Activated CD4-positive, alpha-beta T cell treated with anti-CD3 and anti-CD28 coated beads for 24 hours (primary cell): Measurements from ENCODE around the gene OR2D2.
"Not testable (repeated sequence)": the region's sequence is repeated elsewhere in the genome, so short reads cannot be mapped to it uniquely, and the experiment has no call there.

Source experiments
- DNase-seq, 2 donors: peaks; one replicate each; pipeline ENCODE4 v3.0.0-alpha.2; 2020; ENCODE audit warnings: low read depth in 2 of 2

OR2D2 gene

GRCh38 chr11:6892400-6892799 lies at the start of gene OR2D2:
TSS of gene OR2D2 (minus strand) at chr11:6892500. CDS start at chr11:6892500, 0 bp downstream.
- DNase-seq = no peak

GRCh38 chr11:6941970-6942369 lies 49.7 kb upstream of the OR2D2 start:
- no peak for DNase-seq

- no peak for DNase-seq
Observed at GRCh38 chr11:6932145-6932544, 39.8 kb upstream of the OR2D2 start.

- no peak for DNase-seq
Observed at GRCh38 chr11:6931146-6931713, 38.9 kb upstream of the OR2D2 start.

DNA sequence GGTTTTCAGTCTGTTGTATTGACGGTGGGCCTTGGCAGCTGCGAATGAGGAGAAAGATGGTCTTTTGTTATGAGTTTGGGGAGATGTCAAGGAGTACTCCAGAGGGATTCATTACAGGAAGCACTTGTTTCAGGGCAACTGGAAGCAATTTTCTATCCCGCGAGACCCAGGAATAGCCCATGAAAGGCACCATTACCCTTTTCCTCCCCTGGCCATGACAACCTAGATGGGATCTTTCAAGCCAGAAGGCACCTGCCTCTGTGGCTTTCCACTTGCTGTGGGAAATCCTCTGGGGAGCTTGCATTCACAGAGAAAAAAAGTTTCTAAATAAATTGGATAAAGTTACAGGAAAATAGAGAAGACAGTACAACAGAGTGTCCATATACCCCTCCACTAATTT lies 36.6 kb upstream of the OR2D2 start:
- DNase-seq = no peak

DNA sequence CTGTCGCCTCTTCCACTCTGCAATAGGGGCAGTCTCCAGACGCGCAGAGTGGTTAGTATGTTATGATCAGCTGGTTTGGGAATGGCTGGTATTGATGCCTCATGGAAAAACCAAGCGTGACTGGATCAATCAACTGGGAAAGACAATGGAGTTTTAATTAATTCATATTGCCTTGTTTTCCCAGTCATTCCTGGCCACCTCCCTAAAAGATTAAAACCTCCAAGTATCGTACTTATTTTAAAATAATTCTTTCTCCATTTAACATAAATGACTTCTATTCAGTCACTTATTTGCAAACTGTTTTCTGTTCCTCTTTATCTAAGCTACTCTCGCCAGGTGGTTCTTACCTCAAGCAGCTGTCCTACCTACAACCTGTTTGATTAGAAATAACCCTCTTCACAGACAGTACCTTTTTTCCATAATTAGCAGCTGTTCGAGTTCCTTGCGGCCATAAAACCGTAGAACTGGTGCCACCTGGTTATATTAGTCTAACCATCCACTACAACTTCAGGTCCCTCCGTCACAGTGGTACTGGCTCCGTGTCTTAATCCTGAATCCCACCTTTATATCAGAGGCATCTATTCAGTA lies 34.8 kb upstream of the OR2D2 start:
- DNase-seq = no peak

GRCh38 chr11:6926208-6927029 lies 34.1 kb upstream of the OR2D2 start, which contains the start of gene ZNF215:
TSS of gene ZNF215 (plus strand) at chr11:6926426. CDS start at chr11:6932273, 5,847 bp downstream.
- peak in 1 of 2 donors; percentile 20 for DNase-seq

GRCh38 chr11:6925636-6926207 lies 33.4 kb upstream of the OR2D2 start:
- no peak for DNase-seq

GRCh38 chr11:6925007-6925577 lies 32.8 kb upstream of the OR2D2 start:
- DNase-seq = no peak

DNA sequence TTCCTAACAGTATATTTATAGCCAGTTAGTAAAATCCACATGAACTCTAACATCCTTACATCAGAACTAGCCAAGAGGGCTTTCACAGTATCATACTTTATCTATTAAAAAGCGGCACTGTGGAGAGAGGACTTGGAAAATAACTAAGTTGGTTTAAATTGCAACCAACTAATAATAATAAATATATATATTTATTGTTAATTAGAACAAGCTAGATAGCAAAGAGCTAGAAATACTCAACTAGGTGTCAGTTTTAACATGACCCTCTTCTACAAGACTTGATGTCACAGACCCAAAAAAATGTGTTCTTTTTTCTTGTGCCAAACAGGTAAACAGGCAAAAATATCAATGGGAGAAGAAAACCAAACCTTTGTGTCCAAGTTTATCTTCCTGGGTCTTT lies 28.4 kb upstream of the OR2D2 start, which contains the start of gene OR2D3:
Gene OR2D3, plus strand, starts transcription at position 301 of the 400 bp plus-strand sequence. Its CDS starts 0 bp downstream, at position 301.
- no peak for DNase-seq

- no peak for DNase-seq
Observed at GRCh38 chr11:6919698-6920097, 27.4 kb upstream of the OR2D2 start.

GRCh38 chr11:6911948-6912347 lies 19.6 kb upstream of the OR2D2 start:
- DNase-seq = no peak

DNA sequence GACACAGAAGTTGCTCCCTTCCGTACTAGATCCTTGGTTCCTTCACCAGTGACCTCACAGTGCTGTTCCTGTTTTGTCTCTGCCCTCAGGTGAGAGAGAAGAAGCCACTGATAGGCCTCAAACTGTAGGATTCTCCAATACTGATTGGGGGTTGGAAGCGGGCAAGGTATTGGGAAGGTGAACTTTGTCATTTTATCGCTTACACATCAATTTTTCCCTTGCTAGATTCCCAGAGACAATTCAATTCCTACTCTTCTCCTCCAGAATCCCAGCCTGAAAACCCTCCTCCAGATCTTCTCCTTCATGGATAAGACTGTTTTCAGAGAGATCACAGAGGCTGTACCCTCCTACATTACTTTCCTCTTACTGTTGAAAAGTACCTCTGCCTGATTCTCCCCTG lies 19.1 kb upstream of the OR2D2 start:
- DNase-seq = no peak

- not testable (repeated sequence) for DNase-seq
Observed at GRCh38 chr11:6904804-6905203, 12.5 kb upstream of the OR2D2 start.

DNA sequence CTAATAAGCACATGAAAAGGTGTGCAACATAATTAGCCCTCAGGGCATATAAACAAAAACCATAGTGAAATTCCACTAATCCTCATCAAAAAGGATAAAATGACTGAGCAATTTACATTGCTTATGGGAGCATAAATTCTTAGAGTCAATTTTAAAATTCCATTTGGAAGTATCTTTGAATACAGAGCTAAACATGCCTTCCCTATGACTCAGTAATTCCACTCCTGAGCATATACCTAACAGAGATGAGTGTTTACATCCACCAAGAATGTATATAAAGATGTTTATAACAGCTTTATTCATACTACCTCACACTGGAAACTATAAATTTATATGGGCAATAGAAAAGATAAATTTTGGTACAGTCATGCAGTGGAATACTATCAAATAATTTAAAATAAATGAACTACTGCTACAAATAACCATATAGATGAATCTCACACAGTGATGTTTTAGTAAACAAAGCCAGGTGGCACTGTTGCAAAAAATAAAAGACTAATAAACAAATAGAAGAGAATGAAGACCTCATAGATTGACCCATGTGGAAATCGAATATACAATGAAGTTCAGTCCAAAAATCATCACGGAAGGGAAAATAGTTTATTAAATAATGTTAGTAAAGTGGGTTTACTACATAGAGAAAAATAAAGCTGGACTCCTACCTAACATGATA lies 8.2 kb upstream of the OR2D2 start:
- DNase-seq = no peak

GRCh38 chr11:6898911-6899310 lies 6.6 kb upstream of the OR2D2 start:
- no peak for DNase-seq

DNA sequence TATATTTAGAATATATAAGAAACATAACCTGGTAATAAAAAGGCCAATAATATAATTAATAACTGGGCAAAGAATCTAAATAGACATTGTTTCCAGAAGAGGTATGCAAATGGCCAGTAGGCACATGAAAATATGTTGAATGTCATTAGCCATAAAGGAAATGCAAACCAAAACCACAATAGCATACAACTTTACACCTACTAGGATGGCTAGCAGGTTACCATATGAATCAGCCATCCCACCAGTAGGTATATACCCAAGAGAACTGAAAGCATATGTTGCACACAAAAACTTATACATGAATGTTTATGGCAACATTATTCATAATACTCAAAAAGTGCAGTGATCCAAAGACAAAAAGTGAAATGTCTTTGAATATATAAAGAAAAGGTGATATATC lies 2.7 kb upstream of the OR2D2 start:
- DNase-seq = no peak

DNA sequence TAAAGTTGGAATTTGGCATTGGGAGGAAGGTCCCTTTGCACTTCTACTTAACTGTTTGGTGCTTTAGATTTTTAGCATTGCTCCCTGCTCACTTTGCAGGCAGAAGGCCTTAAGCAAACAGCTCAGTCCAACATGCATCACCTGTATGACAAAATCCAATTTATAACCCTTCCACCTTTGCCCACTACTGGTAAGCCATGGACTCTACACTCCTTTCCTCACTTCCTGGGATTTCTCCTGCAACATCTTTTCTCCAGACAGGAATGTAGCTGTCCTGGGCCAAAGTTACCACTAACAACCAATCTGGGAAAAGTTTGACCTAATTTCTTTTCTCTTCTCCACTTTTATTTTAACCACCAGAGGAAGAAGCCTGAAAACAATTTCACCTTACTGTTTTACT lies 1.8 kb upstream of the OR2D2 start:
- no peak for DNase-seq

DNA sequence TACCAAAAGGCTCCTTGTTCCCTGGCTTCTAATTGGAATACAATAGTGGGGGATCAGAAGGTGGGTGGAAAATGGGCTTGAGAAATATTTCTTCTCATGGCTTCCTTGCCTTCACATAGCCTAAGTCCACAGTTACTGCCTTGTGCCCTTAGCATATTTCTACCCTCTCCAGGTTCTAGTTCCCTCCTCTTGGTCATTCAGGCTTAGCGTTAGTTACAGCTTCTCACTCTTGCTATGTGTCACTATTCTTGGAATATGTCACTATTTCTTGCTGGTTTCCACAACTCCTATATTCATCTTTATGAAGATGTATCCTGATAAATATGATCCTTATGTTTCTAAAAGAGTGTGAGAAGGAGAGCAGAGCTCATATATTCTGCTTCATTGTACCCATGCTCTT lies 2.5 kb downstream of the OR2D2 start:
- no peak for DNase-seq

DNA sequence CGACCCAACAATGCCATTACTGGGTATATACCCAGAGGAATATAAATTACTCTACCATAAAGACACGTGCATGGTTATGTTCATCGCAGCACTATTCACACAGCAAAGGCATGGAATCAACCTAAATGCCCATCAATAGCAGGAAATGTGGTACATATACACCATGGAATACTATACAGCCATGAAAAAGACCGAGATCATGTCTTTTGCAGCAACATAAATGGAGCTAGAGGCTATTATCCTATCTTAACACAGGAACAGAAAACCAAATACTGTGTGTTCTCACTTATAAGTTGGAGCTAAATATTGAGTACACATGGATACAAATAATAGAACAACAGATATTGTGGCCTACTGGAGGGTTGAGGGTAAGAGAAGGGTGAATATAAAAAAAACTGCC lies 3.5 kb downstream of the OR2D2 start:
- no peak for DNase-seq

DNA sequence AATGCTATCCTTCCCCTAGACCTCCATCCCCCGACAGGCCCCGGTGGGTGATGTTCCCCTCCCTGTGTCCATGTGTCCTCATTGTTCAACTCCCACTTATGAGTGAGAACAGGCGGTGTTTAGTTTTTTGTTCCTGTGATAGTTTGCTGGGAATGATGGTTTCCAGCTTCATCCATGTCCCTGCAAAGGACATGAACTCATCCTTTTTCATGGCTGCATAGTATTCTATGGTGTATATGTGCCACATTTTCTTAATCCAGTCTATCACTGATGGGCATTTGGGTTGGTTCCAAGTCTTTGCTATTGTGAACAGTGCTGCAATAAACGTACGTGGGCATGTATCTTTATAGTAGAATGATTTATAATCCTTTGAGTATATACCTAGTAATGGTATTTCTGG lies 4.6 kb downstream of the OR2D2 start:
- not testable (repeated sequence) for DNase-seq

GRCh38 chr11:6882751-6883150 lies 9.5 kb downstream of the OR2D2 start:
- DNase-seq = no peak
